Fibroblast of skin of back (primary cell): ENCODE data around the gene FHIP1B.

Experiments used
- DNase-seq: peaks from one replicate; pipeline ENCODE4 v3.0.0-alpha.2; 2013

The FHIP1B gene

GRCh38 chr11:6238902-6239301, 4.5 kb upstream of the FHIP1B start, which contains the start of gene CNGA4:
CNGA4 (plus strand) TSS chr11:6239089; CDS start chr11:6239207, 118 bp downstream.
- no peak for DNase-seq

GRCh38 chr11:6237761-6238302, 3.4 kb upstream of the FHIP1B start:
- no peak for DNase-seq

- no peak for DNase-seq
These were observed 2.8 kb upstream of the FHIP1B start for GRCh38 chr11:6237266-6237665.

GRCh38 chr11:6233984-6234386, 451 bp downstream of the FHIP1B start:
- DNase-seq: no peak

GRCh38 chr11:6232899-6233298, 1.5 kb downstream of the FHIP1B start:
- no peak for DNase-seq

- DNase-seq: no peak
These were observed 4.5 kb downstream of the FHIP1B start for GRCh38 chr11:6229911-6230310.

GRCh38 chr11:6228520-6228919, 5.9 kb downstream of the FHIP1B start:
- DNase-seq: no peak

- no peak for DNase-seq
These were observed 8.5 kb downstream of the FHIP1B start for GRCh38 chr11:6225896-6226295.

- DNase-seq: no peak
These were observed 9.4 kb downstream of the FHIP1B start for GRCh38 chr11:6225024-6225423.

- DNase-seq: no peak
These were observed 10.0 kb downstream of the FHIP1B start for GRCh38 chr11:6224421-6224820.

GRCh38 chr11:6223854-6224253, 10.6 kb downstream of the FHIP1B start:
- DNase-seq: no peak

- peak; percentile 72 for DNase-seq
These were observed 15.1 kb downstream of the FHIP1B start for GRCh38 chr11:6219359-6219758.

- DNase-seq: no peak
These were observed 16.7 kb downstream of the FHIP1B start for GRCh38 chr11:6217722-6218121.

- no peak for DNase-seq
These were observed 17.9 kb downstream of the FHIP1B start for GRCh38 chr11:6216501-6216900.

GRCh38 chr11:6214530-6214929, 19.9 kb downstream of the FHIP1B start:
- DNase-seq: no peak

- DNase-seq: peak; percentile 52
These were observed 24.0 kb downstream of the FHIP1B start for GRCh38 chr11:6210274-6210955.

- no peak for DNase-seq
These were observed 24.6 kb downstream of the FHIP1B start for GRCh38 chr11:6209801-6210200.

- no peak for DNase-seq
These were observed 27.8 kb downstream of the FHIP1B start for GRCh38 chr11:6206456-6207180.

GRCh38 chr11:6205366-6205765, 29.1 kb downstream of the FHIP1B start, which contains the start of gene C11orf42:
C11orf42 (plus strand) TSS chr11:6205557; CDS start chr11:6205616, 59 bp downstream.
- DNase-seq: no peak

GRCh38 chr11:6204706-6205105, 29.7 kb downstream of the FHIP1B start:
- no peak for DNase-seq

- DNase-seq: no peak
These were observed 31.1 kb downstream of the FHIP1B start for GRCh38 chr11:6203327-6203726.

GRCh38 chr11:6202041-6202440, 32.4 kb downstream of the FHIP1B start:
- no peak for DNase-seq

- DNase-seq: no peak
These were observed 33.0 kb downstream of the FHIP1B start for GRCh38 chr11:6201481-6201880.

GRCh38 chr11:6200975-6201374, 33.5 kb downstream of the FHIP1B start:
- DNase-seq: no peak
